HFF-Myc (cell line): ENCODE measurements around the gene FRY.

ENCODE experiments used
- DNase-seq: peaks from one replicate; pipeline ENCODE4 v3.0.0-alpha.2; 2011; ENCODE audit warnings: low read depth; ENCODE audit errors: extremely low read depth
- H3K4me3 ChIP-seq: replicated peaks from 2 replicates; pipeline ENCODE4 v1.5.1; 2011; ENCODE audit warnings: low read depth, mild to moderate bottlenecking, control low read depth, low read length
- TF ChIP-seq, protein P1 (sequence below): IDR thresholded peaks from 2 replicates; pipeline ENCODE4 v1.5.1; 2012; ENCODE audit warnings: mild to moderate bottlenecking, low read depth, low read length, control low read depth; ENCODE audit errors: missing control alignments

Gene FRY

DNA sequence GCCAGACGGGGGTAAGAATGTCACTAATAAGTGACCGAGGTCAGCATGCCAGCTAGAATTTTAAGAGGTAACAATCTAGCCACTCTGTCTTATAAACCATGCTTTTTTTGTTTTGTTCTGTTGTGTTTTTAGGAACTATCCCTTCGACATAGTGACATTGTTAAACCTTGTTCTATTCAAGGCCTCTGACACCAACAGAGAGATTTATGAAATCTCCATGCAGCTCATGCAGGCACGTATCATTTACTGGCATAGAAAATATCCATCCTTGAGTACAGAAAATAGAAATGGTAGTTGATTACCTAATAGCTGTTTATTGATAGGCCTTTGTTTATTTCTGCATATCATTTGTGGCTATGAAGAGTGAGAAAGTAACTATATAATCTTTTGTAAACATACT, 170.2 kb downstream of the FRY start:
- H3K4me3 ChIP-seq, result no peak overlapping the region
- no peak for DNase-seq
- TF ChIP-seq, protein P1, sequence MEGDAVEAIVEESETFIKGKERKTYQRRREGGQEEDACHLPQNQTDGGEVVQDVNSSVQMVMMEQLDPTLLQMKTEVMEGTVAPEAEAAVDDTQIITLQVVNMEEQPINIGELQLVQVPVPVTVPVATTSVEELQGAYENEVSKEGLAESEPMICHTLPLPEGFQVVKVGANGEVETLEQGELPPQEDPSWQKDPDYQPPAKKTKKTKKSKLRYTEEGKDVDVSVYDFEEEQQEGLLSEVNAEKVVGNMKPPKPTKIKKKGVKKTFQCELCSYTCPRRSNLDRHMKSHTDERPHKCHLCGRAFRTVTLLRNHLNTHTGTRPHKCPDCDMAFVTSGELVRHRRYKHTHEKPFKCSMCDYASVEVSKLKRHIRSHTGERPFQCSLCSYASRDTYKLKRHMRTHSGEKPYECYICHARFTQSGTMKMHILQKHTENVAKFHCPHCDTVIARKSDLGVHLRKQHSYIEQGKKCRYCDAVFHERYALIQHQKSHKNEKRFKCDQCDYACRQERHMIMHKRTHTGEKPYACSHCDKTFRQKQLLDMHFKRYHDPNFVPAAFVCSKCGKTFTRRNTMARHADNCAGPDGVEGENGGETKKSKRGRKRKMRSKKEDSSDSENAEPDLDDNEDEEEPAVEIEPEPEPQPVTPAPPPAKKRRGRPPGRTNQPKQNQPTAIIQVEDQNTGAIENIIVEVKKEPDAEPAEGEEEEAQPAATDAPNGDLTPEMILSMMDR, result no peak

DNA sequence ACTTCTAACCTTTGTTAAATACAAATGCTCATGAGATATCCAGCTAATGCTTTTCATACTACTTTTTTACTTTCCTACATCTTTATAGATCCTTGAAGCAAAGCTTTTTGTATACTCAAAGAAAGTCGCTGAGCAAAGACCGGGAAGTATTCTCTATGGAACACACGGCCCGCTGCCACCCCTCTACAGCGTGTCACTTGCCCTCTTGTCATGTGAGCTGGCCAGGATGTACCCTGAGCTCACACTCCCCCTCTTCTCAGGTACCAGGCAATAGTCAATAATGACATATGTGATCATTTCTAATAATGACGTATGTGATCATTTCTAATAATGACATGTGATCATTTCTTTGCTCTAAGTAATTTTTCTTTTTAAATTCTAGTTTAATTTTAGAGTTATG, 170.7 kb downstream of the FRY start:
- DNase-seq, result no peak
- no peak overlapping the region for H3K4me3 ChIP-seq
- TF ChIP-seq, protein P1, result no peak

DNA sequence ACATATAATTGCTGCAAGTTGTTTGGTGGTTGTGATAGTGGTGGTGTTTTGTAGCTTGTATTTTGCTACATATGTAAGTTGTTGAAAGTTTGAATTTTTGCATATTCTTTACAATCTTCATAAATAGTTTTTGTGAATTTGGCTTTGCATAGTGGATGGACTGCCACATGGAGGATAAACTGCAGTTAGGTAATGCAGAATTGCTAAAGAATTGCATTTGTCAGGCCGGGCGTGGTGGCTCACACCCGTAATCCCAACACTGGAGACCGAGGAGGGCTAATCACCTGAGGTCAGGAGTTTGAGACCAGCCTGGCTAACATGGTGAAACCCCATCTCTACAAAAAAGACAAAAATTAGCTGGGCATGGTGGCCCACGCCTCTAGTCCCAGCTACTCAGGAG, 171.6 kb downstream of the FRY start:
- H3K4me3 ChIP-seq, result no peak overlapping the region
- TF ChIP-seq, protein P1, result no peak
- DNase-seq, result no peak

DNA sequence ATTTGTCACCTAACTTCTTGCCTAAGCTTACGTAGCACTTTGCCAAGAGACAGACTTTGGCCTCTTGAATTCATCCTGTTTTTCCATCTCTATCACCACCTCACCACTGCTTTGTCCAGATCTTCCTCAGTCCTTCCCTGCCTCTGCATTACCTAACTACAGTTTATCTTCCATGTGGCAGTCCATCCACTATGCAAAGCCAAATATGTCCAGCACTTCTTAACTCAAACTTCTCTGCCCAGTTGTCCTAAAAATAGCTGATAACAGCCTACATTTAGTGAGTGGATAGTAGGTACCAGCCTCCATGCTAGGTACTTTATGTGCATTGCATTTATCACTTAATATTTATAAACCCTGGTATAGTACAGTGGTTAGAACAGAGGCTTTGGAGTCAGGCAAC, 172.2 kb downstream of the FRY start:
- no peak for DNase-seq
- H3K4me3 ChIP-seq, result no peak overlapping the region
- TF ChIP-seq, protein P1, result no peak

DNA sequence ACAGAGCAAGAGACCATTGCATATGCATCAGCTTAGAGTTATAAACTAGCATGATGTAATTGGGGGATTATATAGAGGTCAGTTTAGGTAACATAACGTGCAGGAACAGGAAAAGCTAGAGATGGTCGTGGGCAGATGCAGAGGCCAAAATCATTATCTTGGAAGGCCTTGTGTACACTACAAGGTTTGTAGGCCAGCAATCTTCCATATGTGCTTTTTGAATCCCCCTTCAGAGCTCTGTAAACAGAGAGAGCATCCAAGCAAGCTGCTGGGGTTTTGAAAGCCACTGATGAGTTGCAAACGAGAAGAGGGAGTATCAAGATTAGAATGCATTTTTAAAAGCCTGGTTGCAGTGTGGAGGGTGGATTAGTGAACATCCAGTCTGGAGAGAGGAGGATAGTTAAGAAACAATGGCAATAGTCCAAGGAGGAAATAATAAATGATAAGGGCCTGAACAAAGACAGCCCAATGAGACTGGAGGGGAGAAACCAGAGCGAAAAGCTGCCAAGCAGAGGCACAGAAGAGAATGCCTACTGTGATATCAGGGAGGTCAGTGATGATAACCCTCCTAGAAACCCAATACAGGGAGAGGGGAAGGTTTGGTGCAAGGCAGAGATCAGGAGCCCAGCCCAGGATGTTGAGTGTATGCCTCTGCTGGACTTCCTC, 174.0 kb downstream of the FRY start:
- TF ChIP-seq, protein P1, result no peak
- no peak for DNase-seq
- no peak overlapping the region for H3K4me3 ChIP-seq

DNA sequence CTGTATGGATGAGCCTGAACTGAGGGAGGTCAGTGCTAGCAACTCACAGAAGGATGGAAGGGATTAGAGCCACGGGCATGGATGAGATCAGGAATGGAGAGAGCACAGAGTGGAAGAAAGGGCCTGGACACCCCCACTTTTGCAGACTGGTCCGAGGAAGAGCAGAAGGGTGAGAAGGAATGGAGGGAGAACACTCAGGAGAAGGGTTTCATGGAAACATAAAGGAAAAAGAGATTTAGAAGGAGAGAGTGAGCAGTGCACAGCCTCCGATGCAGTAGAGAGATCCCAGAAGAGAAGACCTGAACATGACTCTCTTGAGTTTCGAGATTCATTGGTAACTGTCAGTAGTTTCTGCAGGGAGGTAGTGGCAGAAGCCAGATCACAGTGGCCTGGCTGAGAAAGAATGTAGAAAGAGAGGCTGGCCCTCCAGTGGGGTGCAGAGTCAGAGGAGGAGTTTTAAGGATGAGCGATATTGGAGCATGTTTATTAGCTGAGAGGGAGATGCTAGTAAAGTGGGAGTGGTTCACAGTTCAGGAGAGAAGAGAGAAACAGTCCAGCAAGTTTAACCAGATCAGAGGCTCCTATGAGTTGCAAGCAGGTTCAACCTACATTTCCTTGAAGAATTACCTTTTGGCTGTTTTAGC, 174.6 kb downstream of the FRY start:
- H3K4me3 ChIP-seq, result no peak overlapping the region
- TF ChIP-seq, protein P1, result no peak
- no peak for DNase-seq
